ENCODE results near the gene TRAPPC4. TPM values are rescaled to one million over a fixed set of nuclear protein-coding genes. Genes with fewer than 3 reads are reported as not detected.

Gene TRAPPC4
- total and polyA plus RNA-seq, 2 of the 8 experiments (the other 6 are each of a cell fraction or from before 2014, with no cell fraction given): 94.3 to 223 TPM

DNA sequence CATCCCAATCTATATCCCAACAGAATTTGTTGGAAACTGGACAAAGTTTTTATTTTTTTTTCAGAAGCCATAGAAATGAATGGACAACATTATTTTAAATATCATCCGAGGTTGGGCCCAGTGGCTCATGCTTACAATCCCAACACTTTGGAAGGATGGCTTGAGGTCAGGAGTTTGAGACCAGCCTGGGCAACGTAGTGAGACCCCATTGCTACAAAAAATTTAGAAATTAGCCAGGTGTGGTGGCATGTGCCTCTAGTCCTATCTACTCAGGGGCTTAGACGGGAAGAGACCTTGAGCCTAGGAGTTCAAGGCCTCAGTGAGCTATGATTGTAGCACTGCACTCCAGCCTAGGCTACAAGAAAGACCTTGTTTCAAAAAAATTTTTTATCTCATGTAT is 16.2 kb downstream of the TRAPPC4 start:
- POLR2A ChIA-PET (ENCODE audit: partially characterized antibody): interaction anchor here (1.2 kb wide), 1 partner anchor 19 kb away, joined by 4 read pairs; no protein-coding TSS in a partner anchor
- CTCF ChIA-PET (ENCODE audit: partially characterized antibody): interaction anchor here (0.9 to 1.5 kb wide), 3 partner anchors 9 to 105 kb away, joined by 3 read pairs; no protein-coding TSS in a partner anchor
- H3K79me1 ChIP-seq (ENCODE audit: low read depth, low read length): no peaks in the 10 kb centered on the region; the same call in 1 of the 2 replicates
- no peak for DNase-seq (ENCODE audit: low read depth in 1 of 2, low spot score in 2 of 2)
- no peak overlapping the region for H3K14ac ChIP-seq (ENCODE audit: insufficient read length)
- no peak for FAIRE-seq
- no peak overlapping the region for H4K5ac ChIP-seq (ENCODE audit: insufficient read length, low read depth, low read length)
- H3K23me2 ChIP-seq (ENCODE audit: low read depth, low read length): peaks cover 4% of the 10 kb centered on the region; the same call in 1 of the 2 replicates
- H4K20me1 ChIP-seq (replicated peaks in 1 of 2; ENCODE audit: control insufficient read depth in 1 of 2, insufficient read depth in 2 of 2, low read length in 2 of 2): no peaks in the 10 kb centered on the region
- no peak overlapping the region for H2AFZ ChIP-seq (ENCODE audit: low read length)
- no peak overlapping the region for H2BK120ac ChIP-seq (replicated peaks; ENCODE audit: low read depth, low read length)
- no peak overlapping the region for H2BK12ac ChIP-seq (ENCODE audit: low read depth, low read length)
- H2BK5ac ChIP-seq (ENCODE audit: low read depth, low read length): no peak overlapping the region
- no peak overlapping the region for H3K4me2 ChIP-seq (ENCODE audit: insufficient read depth in 1 of 2, low read depth in 2 of 2, low read length in 2 of 2)
- no peak overlapping the region for H3K23ac ChIP-seq (ENCODE audit: insufficient read length)
- no peak overlapping the region for H2BK15ac ChIP-seq (ENCODE audit: low read length)
- no peak overlapping the region for H3K4ac ChIP-seq (replicated peaks; ENCODE audit: insufficient read length, low read depth, low read length)
- no peak overlapping the region for H4K8ac ChIP-seq (ENCODE audit: extremely low read depth, insufficient read depth, low read length)
- no peaks in the 10 kb centered on the region for H3K9me3 ChIP-seq (ENCODE audit: insufficient read depth in 2 of 2, low read depth in 1 of 2, low read length in 1 of 2)
- H2BK20ac ChIP-seq (ENCODE audit: low read length): no peak overlapping the region
- H3K4me1 ChIP-seq (replicated peaks in 1 of 4; ENCODE audit: control insufficient read depth in 3 of 4, insufficient read depth in 4 of 4, low read length in 3 of 4): peaks cover 0 to 3% (median 0%) of the 10 kb centered on the region in 4 experiments; a peak in 3 of 7 replicates
- WGBS, 2 experiments (ENCODE audit: extremely low coverage in 1 of 2, insufficient coverage in 1 of 2, insufficient read length in 1 of 2, insufficient replicate concordance in 2 of 2, low coverage in 1 of 2, low lambda C conversion rate in 2 of 2, missing lambda C conversion rate in 1 of 2): 88% methylated on average over 3 of the region's 3 CpGs; no CpG with 5 or more reads in 1 of the 2 experiments
- no peak overlapping the region for H3K4me3 ChIP-seq (ENCODE audit: extremely low read depth in 1 of 4, insufficient read depth in 2 of 4, low read depth in 3 of 4, low read length in 4 of 4)
- no peak overlapping the region for H3K27ac ChIP-seq (ENCODE audit: low read depth, low read length)
- peaks cover 0 to under 1% of the 10 kb centered on the region in 2 experiments; a peak in 1 of 4 replicates for H3K79me2 ChIP-seq (ENCODE audit: control insufficient read depth in 1 of 2, insufficient read depth in 2 of 2, low read length in 2 of 2)
- H3K36me3 ChIP-seq (ENCODE audit: control insufficient read depth in 2 of 4, insufficient read depth in 4 of 4, low read length in 3 of 4): no peaks in the 10 kb centered on the region
- H3K27me3 ChIP-seq (replicated peaks in 1 of 4; ENCODE audit: control insufficient read depth in 3 of 4, extremely low read depth in 1 of 4, insufficient read depth in 3 of 4, low read length in 3 of 4): no peaks in the 10 kb centered on the region
- H4K91ac ChIP-seq (replicated peaks; ENCODE audit: insufficient read length, low read length): no peak overlapping the region
- H3K18ac ChIP-seq (ENCODE audit: extremely low read depth, low read length): no peak overlapping the region
- no peak overlapping the region for H3K56ac ChIP-seq (replicated peaks; ENCODE audit: insufficient read length, low read depth, low read length)
- H3K9ac ChIP-seq (replicated peaks in 1 of 4; ENCODE audit: extremely low read depth in 1 of 4, low read depth in 3 of 4, low read length in 3 of 4): no peak overlapping the region
- no peak overlapping the region for H2AK5ac ChIP-seq (ENCODE audit: low read depth, low read length)
- no peak for TF ChIP-seq BCL11A (IDR thresholded peaks at IDR 0.05; ENCODE audit: low read depth in 2 of 2, low read length in 2 of 2)
- TF ChIP-seq, protein P1, sequence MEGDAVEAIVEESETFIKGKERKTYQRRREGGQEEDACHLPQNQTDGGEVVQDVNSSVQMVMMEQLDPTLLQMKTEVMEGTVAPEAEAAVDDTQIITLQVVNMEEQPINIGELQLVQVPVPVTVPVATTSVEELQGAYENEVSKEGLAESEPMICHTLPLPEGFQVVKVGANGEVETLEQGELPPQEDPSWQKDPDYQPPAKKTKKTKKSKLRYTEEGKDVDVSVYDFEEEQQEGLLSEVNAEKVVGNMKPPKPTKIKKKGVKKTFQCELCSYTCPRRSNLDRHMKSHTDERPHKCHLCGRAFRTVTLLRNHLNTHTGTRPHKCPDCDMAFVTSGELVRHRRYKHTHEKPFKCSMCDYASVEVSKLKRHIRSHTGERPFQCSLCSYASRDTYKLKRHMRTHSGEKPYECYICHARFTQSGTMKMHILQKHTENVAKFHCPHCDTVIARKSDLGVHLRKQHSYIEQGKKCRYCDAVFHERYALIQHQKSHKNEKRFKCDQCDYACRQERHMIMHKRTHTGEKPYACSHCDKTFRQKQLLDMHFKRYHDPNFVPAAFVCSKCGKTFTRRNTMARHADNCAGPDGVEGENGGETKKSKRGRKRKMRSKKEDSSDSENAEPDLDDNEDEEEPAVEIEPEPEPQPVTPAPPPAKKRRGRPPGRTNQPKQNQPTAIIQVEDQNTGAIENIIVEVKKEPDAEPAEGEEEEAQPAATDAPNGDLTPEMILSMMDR (IDR thresholded peaks at IDR 0.05; ENCODE audit: control extremely low read depth in 1 of 3, insufficient read depth in 1 of 3, low read depth in 1 of 3, low read length in 3 of 3): no peak
- no peak for TF ChIP-seq EGR1 (IDR thresholded peaks at IDR 0.05; ENCODE audit: borderline replicate concordance, low read depth, low read length)
- TF ChIP-seq SIN3A (conservative IDR thresholded peaks at IDR 0.05 in 1 of 2, IDR thresholded peaks at IDR 0.05 in 1 of 2; ENCODE audit: low read depth in 1 of 2, low read length in 2 of 2): no peak
